Neuronal stem cell (in vitro differentiated cells): ENCODE data around the gene VPS54.

ENCODE experiments used
- DNase-seq: peaks from one replicate; pipeline ENCODE4 v3.0.0-alpha.2; 2013; ENCODE audit warnings: low spot score
- H2AFZ ChIP-seq: one replicate; pipeline ENCODE4 v1.6.1; 2013; ENCODE audit warnings: mild to moderate bottlenecking, low read length, inconsistent platforms
- H2AK5ac ChIP-seq: 2 replicates; pipeline ENCODE4 v1.6.1; 2013; ENCODE audit warnings: low read depth, mild to moderate bottlenecking, inconsistent platforms, low read length, moderate library complexity, mixed read lengths
- H2BK120ac ChIP-seq: 2 replicates; pipeline ENCODE4 v1.6.1; 2013; ENCODE audit warnings: low read depth, mild to moderate bottlenecking, inconsistent platforms, low read length, moderate library complexity, mixed read lengths
- H2BK12ac ChIP-seq: one replicate; pipeline ENCODE4 v1.6.1; 2013; ENCODE audit warnings: low read length, inconsistent platforms
- H2BK15ac ChIP-seq: 2 replicates; pipeline ENCODE4 v1.6.1; 2013; ENCODE audit warnings: mild to moderate bottlenecking, low read length, inconsistent platforms, mixed read lengths
- H2BK5ac ChIP-seq: one replicate; pipeline ENCODE4 v1.6.1; 2013; ENCODE audit warnings: inconsistent platforms, mild to moderate bottlenecking, low read length, moderate library complexity
- H3K14ac ChIP-seq: one replicate; pipeline ENCODE4 v1.6.1; 2013; ENCODE audit warnings: low read length, inconsistent platforms
- H3K18ac ChIP-seq: 2 replicates; pipeline ENCODE4 v1.6.1; 2013; ENCODE audit warnings: low read length, inconsistent platforms
- H3K23ac ChIP-seq: 2 replicates; pipeline ENCODE4 v1.6.1; 2013; ENCODE audit warnings: low read depth, mild to moderate bottlenecking, mixed read lengths, low read length, inconsistent platforms; ENCODE audit not compliant: poor library complexity
- H3K27ac ChIP-seq: replicated peaks from 3 replicates; pipeline ENCODE4 v1.5.1; 2013; ENCODE audit warnings: low read length, inconsistent platforms
- H3K27me3 ChIP-seq, 3 experiments: 2 replicates each; pipeline ENCODE4 v1.6.1; 2013; ENCODE audit warnings: low read length in 3 of 3, mild to moderate bottlenecking in 2 of 3, inconsistent platforms in 1 of 3, low read depth in 1 of 3, mixed read lengths in 1 of 3, moderate library complexity in 1 of 3; ENCODE audit not compliant: control insufficient read depth in 3 of 3, insufficient read depth in 3 of 3
- H3K36me3 ChIP-seq, 2 donors: replicated peaks in 1 of 2; 2 replicates each; pipeline ENCODE4 v1.6.1; 2013; ENCODE audit warnings: low read length in 2 of 2; ENCODE audit not compliant: control insufficient read depth in 2 of 2, insufficient read depth in 2 of 2
- H3K4ac ChIP-seq: 2 replicates; pipeline ENCODE4 v1.6.1; 2013; ENCODE audit warnings: inconsistent platforms, mild to moderate bottlenecking, low read length, moderate library complexity
- H3K4me1 ChIP-seq, 2 donors: 1 replicate in 1 of 2; 2 replicates in 1 of 2; pipeline ENCODE4 v1.6.1; 2013; ENCODE audit warnings: low read length in 2 of 2, low read depth in 1 of 2; ENCODE audit not compliant: control insufficient read depth in 2 of 2, insufficient read depth in 1 of 2
- H3K4me2 ChIP-seq: one replicate; pipeline ENCODE4 v1.6.1; 2013; ENCODE audit warnings: mild to moderate bottlenecking, low read length, inconsistent platforms; ENCODE audit not compliant: insufficient read depth, poor library complexity, severe bottlenecking
- H3K4me3 ChIP-seq, 2 donors: 2 replicates each; pipeline ENCODE4 v1.5.1; 2013; ENCODE audit warnings: low read length in 2 of 2, mild to moderate bottlenecking in 2 of 2, inconsistent platforms in 1 of 2, moderate library complexity in 1 of 2
- H3K79me1 ChIP-seq: one replicate; pipeline ENCODE4 v1.6.1; 2013; ENCODE audit warnings: low read depth, mild to moderate bottlenecking, inconsistent platforms, low read length, moderate library complexity
- H3K9ac ChIP-seq: one replicate; pipeline ENCODE4 v1.6.1; 2013; ENCODE audit warnings: mild to moderate bottlenecking, low read depth, low read length, inconsistent platforms; ENCODE audit not compliant: poor library complexity
- H3K9me3 ChIP-seq, 2 donors: replicated peaks in 1 of 2; 2 replicates each; pipeline versions ENCODE3 to v1.6.1; 2013; ENCODE audit warnings: low read length in 2 of 2, mild to moderate bottlenecking in 2 of 2, inconsistent platforms in 1 of 2, low read depth in 1 of 2, mixed read lengths in 1 of 2, moderate library complexity in 1 of 2; ENCODE audit not compliant: control insufficient read depth in 2 of 2, insufficient read depth in 1 of 2
- H4K8ac ChIP-seq: one replicate; pipeline ENCODE4 v1.6.1; 2013; ENCODE audit warnings: low read depth, mild to moderate bottlenecking, inconsistent platforms, low read length, moderate library complexity
- H4K91ac ChIP-seq: one replicate; pipeline ENCODE4 v1.6.1; 2013; ENCODE audit warnings: low read length, low read depth, mild to moderate bottlenecking, inconsistent platforms; ENCODE audit not compliant: poor library complexity
- WGBS, 2 donors: extraction: QIAGEN DNeasy Blood & Tissue Kit; methylation state at CpG; one replicate each; pipeline ENCODE4 v1.1.7; 2013; ENCODE audit warnings: missing lambda C conversion rate in 2 of 2, mixed read lengths in 1 of 2; ENCODE audit not compliant: insufficient read length in 2 of 2, insufficient replicate concordance in 1 of 2; ENCODE audit errors: extremely low coverage in 2 of 2; 5-methylcytosine and 5-hydroxymethylcytosine counted together

The VPS54 gene

GRCh38 chr2:64003239-64003638, 16.0 kb downstream of the VPS54 start:
- DNase-seq: no peak
- Histone ChIP-seq H3K27ac (no peak overlapping the region), H2BK15ac (no peak overlapping the region), H3K4me3 (no peak overlapping the region), H3K9ac (no peak overlapping the region), H3K4me1 (no peaks in the 10 kb centered on the region), H3K4ac (no peak overlapping the region), H2BK12ac (no peak overlapping the region), H3K79me1 (peaks cover 5% of the 10 kb centered on the region), H3K23ac (no peak overlapping the region), H4K91ac (no peak overlapping the region), H2AK5ac (no peak overlapping the region), H3K4me2 (no peak overlapping the region), H3K27me3 (no peaks in the 10 kb centered on the region), H2BK5ac (no peak overlapping the region), H3K14ac (no peak overlapping the region), H3K36me3 (peaks cover 1 to 28% of the 10 kb centered on the region in 2 donors), H3K9me3 (peaks cover 0 to 10% of the 10 kb centered on the region in 2 donors), H4K8ac (no peak overlapping the region), H2AFZ (no peak overlapping the region), H2BK120ac (no peak overlapping the region), H3K18ac (no peak overlapping the region)

GRCh38 chr2:64001382-64002101, 17.7 kb downstream of the VPS54 start:
- Histone ChIP-seq H3K18ac (no peak overlapping the region), H4K8ac (no peak overlapping the region), H2BK15ac (no peak overlapping the region), H4K91ac (no peak overlapping the region), H3K14ac (no peak overlapping the region), H3K4me1 (no peaks in the 10 kb centered on the region), H3K4me2 (no peak overlapping the region), H3K4me3 (no peak overlapping the region), H3K4ac (no peak overlapping the region), H3K23ac (no peak overlapping the region), H3K9ac (no peak overlapping the region), H2BK5ac (no peak overlapping the region), H2AK5ac (no peak overlapping the region), H2BK12ac (no peak overlapping the region), H3K36me3 (peaks cover 1 to 19% of the 10 kb centered on the region in 2 donors), H2AFZ (no peak overlapping the region), H3K79me1 (peaks cover 5% of the 10 kb centered on the region), H3K27me3 (no peaks in the 10 kb centered on the region), H3K9me3 (peaks cover 0 to 24% of the 10 kb centered on the region in 2 donors), H3K27ac (no peak overlapping the region), H2BK120ac (no peak overlapping the region)
- WGBS, 2 donors: no CpG with 5 or more reads among the region's 5 CpGs
- no peak for DNase-seq

- Histone ChIP-seq H3K14ac (no peak overlapping the region), H3K4ac (no peak overlapping the region), H2AK5ac (no peak overlapping the region), H3K27ac (no peak overlapping the region), H4K8ac (no peak overlapping the region), H3K79me1 (peaks cover 5% of the 10 kb centered on the region), H3K4me2 (no peak overlapping the region), H3K9me3 (peaks cover 0 to 24% of the 10 kb centered on the region in 2 donors), H3K18ac (no peak overlapping the region), H3K9ac (no peak overlapping the region), H3K27me3 (no peaks in the 10 kb centered on the region), H2BK120ac (no peak overlapping the region), H2BK5ac (no peak overlapping the region), H2BK12ac (no peak overlapping the region), H3K4me1 (no peaks in the 10 kb centered on the region), H2AFZ (no peak overlapping the region), H3K4me3 (no peak overlapping the region), H4K91ac (no peak overlapping the region), H2BK15ac (no peak overlapping the region), H3K36me3 (peaks cover 1 to 19% of the 10 kb centered on the region in 2 donors), H3K23ac (no peak overlapping the region)
- DNase-seq: no peak
- no CpG with 5 or more reads among the region's 5 CpGs for WGBS, 2 donors
Observed at GRCh38 chr2:64000630-64001381, 18.4 kb downstream of the VPS54 start.

- Histone ChIP-seq H3K27me3 (no peaks in the 10 kb centered on the region), H2BK15ac (no peak overlapping the region), H3K9me3 (peaks cover 0 to 24% of the 10 kb centered on the region in 2 donors), H3K14ac (no peak overlapping the region), H3K9ac (no peak overlapping the region), H3K79me1 (peaks cover 6% of the 10 kb centered on the region), H3K27ac (no peak overlapping the region), H2AK5ac (no peak overlapping the region), H2BK120ac (no peak overlapping the region), H4K8ac (no peak overlapping the region), H4K91ac (no peak overlapping the region), H2BK5ac (no peak overlapping the region), H3K4ac (no peak overlapping the region), H2AFZ (no peak overlapping the region), H3K18ac (no peak overlapping the region), H3K23ac (no peak overlapping the region), H2BK12ac (no peak overlapping the region), H3K4me2 (no peak overlapping the region), H3K4me3 (no peak overlapping the region), H3K36me3 (peaks cover 1 to 14% of the 10 kb centered on the region in 2 donors), H3K4me1 (peaks cover 0 to 2% of the 10 kb centered on the region in 2 donors)
- no CpG with 5 or more reads among the region's 2 CpGs for WGBS, 2 donors
- DNase-seq: no peak
Observed at GRCh38 chr2:63999049-63999448, 20.2 kb downstream of the VPS54 start.
